ENCODE data around the gene PAX4.

Gene PAX4

DNA sequence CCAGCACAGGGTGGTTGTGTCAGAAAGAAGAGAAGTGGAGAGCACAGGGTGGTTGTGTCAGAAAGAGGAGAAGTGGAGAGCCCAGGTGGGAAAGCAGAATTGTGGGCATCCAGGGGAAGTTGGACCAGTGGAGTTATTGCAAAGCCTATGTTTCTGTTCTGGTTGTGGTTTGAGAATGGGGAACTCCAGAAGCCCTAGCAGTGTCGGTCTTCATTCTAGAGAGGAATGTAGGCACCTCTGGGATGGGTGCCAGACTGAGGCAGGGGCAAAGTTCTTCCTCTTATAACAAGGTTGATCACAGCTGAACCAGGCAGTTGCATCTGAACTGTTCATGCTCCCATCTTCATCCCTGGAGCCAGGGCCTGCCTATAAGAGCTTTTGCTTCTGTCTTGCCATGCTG lies 23.5 kb downstream of the PAX4 start:
- no peak overlapping the region for H3K18ac ChIP-seq (ENCODE audit: low read length)
- DNase-seq (ENCODE audit: low spot score), result no peak
- no peak overlapping the region for H3K4me3 ChIP-seq (ENCODE audit: low read length in 2 of 2)
- H2AK5ac ChIP-seq (ENCODE audit: low read depth, low read length), result no peak overlapping the region
- no peak overlapping the region for H3K4ac ChIP-seq (ENCODE audit: low read length)
- H3K27me3 ChIP-seq (ENCODE audit: control insufficient read depth in 3 of 3, insufficient read depth in 3 of 3, low read depth in 1 of 3, low read length in 3 of 3), result peaks cover 0 to 2% (median 2%) of the 10 kb centered on the region in 3 experiments
- no peak overlapping the region for H3K4me2 ChIP-seq (ENCODE audit: insufficient read depth, low read length, poor library complexity, severe bottlenecking)
- H4K8ac ChIP-seq (ENCODE audit: low read depth, low read length), result no peak overlapping the region
- no peak overlapping the region for H2BK15ac ChIP-seq (ENCODE audit: low read length)
- no peaks in the 10 kb centered on the region for H3K9me3 ChIP-seq (replicated peaks in 1 of 2; ENCODE audit: control insufficient read depth in 2 of 2, insufficient read depth in 1 of 2, low read depth in 1 of 2, low read length in 2 of 2)
- no peak overlapping the region for H2BK120ac ChIP-seq (ENCODE audit: low read depth, low read length)
- peaks cover 3% of the 10 kb centered on the region for H3K79me1 ChIP-seq (ENCODE audit: low read depth, low read length)
- H3K27ac ChIP-seq (replicated peaks; ENCODE audit: low read length), result no peak overlapping the region
- H4K91ac ChIP-seq (ENCODE audit: low read depth, low read length, poor library complexity), result no peak overlapping the region
- no CpG with 5 or more reads among the region's 1 CpG for WGBS, 2 donors (ENCODE audit: extremely low coverage in 2 of 2, insufficient read length in 2 of 2, insufficient replicate concordance in 1 of 2)
- peaks cover 14 to 26% of the 10 kb centered on the region in 2 donors for H3K36me3 ChIP-seq (replicated peaks in 1 of 2; ENCODE audit: control insufficient read depth in 2 of 2, insufficient read depth in 2 of 2, low read length in 2 of 2)
- H3K14ac ChIP-seq (ENCODE audit: low read length), result no peak overlapping the region
- no peaks in the 10 kb centered on the region for H3K4me1 ChIP-seq (ENCODE audit: control insufficient read depth in 2 of 2, insufficient read depth in 1 of 2, low read depth in 1 of 2, low read length in 2 of 2)
- H2AFZ ChIP-seq (ENCODE audit: low read length), result no peak overlapping the region
- H2BK12ac ChIP-seq (ENCODE audit: low read length), result no peak overlapping the region
- no peak overlapping the region for H2BK5ac ChIP-seq (ENCODE audit: low read length)
- H3K9ac ChIP-seq (ENCODE audit: low read depth, low read length, poor library complexity), result no peak overlapping the region
- H3K23ac ChIP-seq (ENCODE audit: low read depth, low read length, poor library complexity), result no peak overlapping the region

DNA sequence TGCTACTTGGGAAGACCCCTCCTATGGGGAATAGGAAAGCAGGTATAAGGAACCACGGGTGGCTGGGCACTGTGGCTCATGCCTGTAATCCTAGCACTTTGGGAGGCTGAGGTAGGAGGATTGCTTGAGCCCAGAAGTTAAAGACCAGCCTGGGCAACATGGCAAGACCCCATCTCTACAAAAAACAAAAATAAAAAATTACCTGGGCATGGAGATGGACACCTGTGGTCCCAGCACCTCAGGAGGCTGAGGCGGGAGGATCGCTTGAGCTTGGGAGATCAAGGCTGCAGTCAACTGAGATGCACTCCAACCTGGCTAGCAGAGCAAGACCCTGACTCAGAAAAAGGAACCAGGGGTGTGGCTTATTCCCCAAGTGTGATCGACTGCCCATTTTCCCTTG lies 25.4 kb downstream of the PAX4 start:
- DNase-seq (ENCODE audit: low spot score), result no peak
- Histone ChIP-seq H3K4ac (ENCODE audit: low read length) (no peak overlapping the region), H3K4me3 (ENCODE audit: low read length in 2 of 2) (no peak overlapping the region), H3K23ac (ENCODE audit: low read depth, low read length, poor library complexity) (no peak overlapping the region), H3K4me1 (ENCODE audit: control insufficient read depth in 2 of 2, insufficient read depth in 1 of 2, low read depth in 1 of 2, low read length in 2 of 2) (peaks cover 3 to 5% of the 10 kb centered on the region in 2 donors), H4K91ac (ENCODE audit: low read depth, low read length, poor library complexity) (no peak overlapping the region), H3K27me3 (ENCODE audit: control insufficient read depth in 3 of 3, insufficient read depth in 3 of 3, low read depth in 1 of 3, low read length in 3 of 3) (peaks cover 0 to 2% (median 0%) of the 10 kb centered on the region in 3 experiments), H3K14ac (ENCODE audit: low read length) (no peak overlapping the region), H3K36me3 (replicated peaks in 1 of 2; ENCODE audit: control insufficient read depth in 2 of 2, insufficient read depth in 2 of 2, low read length in 2 of 2) (peaks cover 16 to 30% of the 10 kb centered on the region in 2 donors), H2BK15ac (ENCODE audit: low read length) (no peak overlapping the region), H3K9ac (ENCODE audit: low read depth, low read length, poor library complexity) (no peak overlapping the region), H2AFZ (ENCODE audit: low read length) (no peak overlapping the region), H3K9me3 (replicated peaks in 1 of 2; ENCODE audit: control insufficient read depth in 2 of 2, insufficient read depth in 1 of 2, low read depth in 1 of 2, low read length in 2 of 2) (no peaks in the 10 kb centered on the region), H2BK120ac (ENCODE audit: low read depth, low read length) (no peak overlapping the region), H4K8ac (ENCODE audit: low read depth, low read length) (no peak overlapping the region), H2BK12ac (ENCODE audit: low read length) (no peak overlapping the region), H2BK5ac (ENCODE audit: low read length) (no peak overlapping the region), H3K4me2 (ENCODE audit: insufficient read depth, low read length, poor library complexity, severe bottlenecking) (no peak overlapping the region), H3K18ac (ENCODE audit: low read length) (no peak overlapping the region), H2AK5ac (ENCODE audit: low read depth, low read length) (no peak overlapping the region), H3K79me1 (ENCODE audit: low read depth, low read length) (peaks cover 3% of the 10 kb centered on the region), H3K27ac (replicated peaks; ENCODE audit: low read length) (no peak overlapping the region)
- WGBS, 2 donors (ENCODE audit: extremely low coverage in 2 of 2, insufficient read length in 2 of 2, insufficient replicate concordance in 1 of 2), result no CpG with 5 or more reads among the region's 4 CpGs

DNA sequence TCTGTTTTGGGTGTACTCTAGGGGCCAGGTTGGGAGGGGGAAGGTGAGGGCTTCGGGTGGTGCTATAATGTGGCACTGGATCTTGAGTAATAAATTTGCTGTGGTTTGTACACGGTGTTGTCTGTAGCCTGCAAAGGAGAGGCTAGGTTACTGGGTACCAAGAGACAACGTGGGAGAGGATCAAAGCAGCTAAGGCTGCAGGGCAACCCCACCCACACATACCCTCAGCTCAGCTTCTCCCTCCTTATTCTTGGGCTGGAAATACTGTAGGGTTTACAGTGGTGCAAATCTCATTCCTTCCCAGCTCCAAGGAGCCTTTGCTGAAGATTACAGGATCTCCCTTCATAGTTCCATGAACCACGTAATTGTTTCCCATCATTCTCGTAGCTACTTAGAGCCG lies 26.4 kb downstream of the PAX4 start:
- H3K18ac ChIP-seq (ENCODE audit: low read length), result no peak overlapping the region
- no peak overlapping the region for H3K23ac ChIP-seq (ENCODE audit: low read depth, low read length, poor library complexity)
- H3K14ac ChIP-seq (ENCODE audit: low read length), result no peak overlapping the region
- peaks cover 16 to 30% of the 10 kb centered on the region in 2 donors for H3K36me3 ChIP-seq (replicated peaks in 1 of 2; ENCODE audit: control insufficient read depth in 2 of 2, insufficient read depth in 2 of 2, low read length in 2 of 2)
- no peak overlapping the region for H2BK12ac ChIP-seq (ENCODE audit: low read length)
- H3K9ac ChIP-seq (ENCODE audit: low read depth, low read length, poor library complexity), result no peak overlapping the region
- H4K91ac ChIP-seq (ENCODE audit: low read depth, low read length, poor library complexity), result no peak overlapping the region
- no peak for DNase-seq (ENCODE audit: low spot score)
- no peak overlapping the region for H3K4me3 ChIP-seq (ENCODE audit: low read length in 2 of 2)
- no peak overlapping the region for H2BK5ac ChIP-seq (ENCODE audit: low read length)
- no peak overlapping the region for H3K4me2 ChIP-seq (ENCODE audit: insufficient read depth, low read length, poor library complexity, severe bottlenecking)
- H3K27me3 ChIP-seq (ENCODE audit: control insufficient read depth in 3 of 3, insufficient read depth in 3 of 3, low read depth in 1 of 3, low read length in 3 of 3), result peaks cover 0 to 4% (median 0%) of the 10 kb centered on the region in 3 experiments
- WGBS, 2 donors (ENCODE audit: extremely low coverage in 2 of 2, insufficient read length in 2 of 2, insufficient replicate concordance in 1 of 2), result no CpG with 5 or more reads among the region's 6 CpGs
- no peak overlapping the region for H2AFZ ChIP-seq (ENCODE audit: low read length)
- no peak overlapping the region for H2AK5ac ChIP-seq (ENCODE audit: low read depth, low read length)
- H2BK120ac ChIP-seq (ENCODE audit: low read depth, low read length), result no peak overlapping the region
- H3K9me3 ChIP-seq (replicated peaks in 1 of 2; ENCODE audit: control insufficient read depth in 2 of 2, insufficient read depth in 1 of 2, low read depth in 1 of 2, low read length in 2 of 2), result no peaks in the 10 kb centered on the region
- no peak overlapping the region for H3K27ac ChIP-seq (replicated peaks; ENCODE audit: low read length)
- H3K4me1 ChIP-seq (ENCODE audit: control insufficient read depth in 2 of 2, insufficient read depth in 1 of 2, low read depth in 1 of 2, low read length in 2 of 2), result peaks cover 3 to 5% of the 10 kb centered on the region in 2 donors
- H3K79me1 ChIP-seq (ENCODE audit: low read depth, low read length), result peaks cover 3% of the 10 kb centered on the region
- H4K8ac ChIP-seq (ENCODE audit: low read depth, low read length), result no peak overlapping the region
- no peak overlapping the region for H2BK15ac ChIP-seq (ENCODE audit: low read length)
- no peak overlapping the region for H3K4ac ChIP-seq (ENCODE audit: low read length)

DNA sequence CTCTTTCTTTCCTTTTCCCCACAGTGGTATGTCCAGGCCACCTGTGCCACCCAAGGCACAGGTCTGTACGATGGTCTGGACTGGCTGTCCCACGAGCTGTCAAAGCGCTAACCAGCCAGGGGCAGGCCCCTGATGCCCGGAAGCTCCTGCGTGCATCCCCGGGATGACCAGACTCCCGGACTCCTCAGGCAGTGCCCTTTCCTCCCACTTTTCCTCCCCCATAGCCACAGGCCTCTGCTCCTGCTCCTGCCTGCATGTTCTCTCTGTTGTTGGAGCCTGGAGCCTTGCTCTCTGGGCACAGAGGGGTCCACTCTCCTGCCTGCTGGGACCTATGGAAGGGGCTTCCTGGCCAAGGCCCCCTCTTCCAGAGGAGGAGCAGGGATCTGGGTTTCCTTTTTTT lies 26.8 kb downstream of the PAX4 start:
- Histone ChIP-seq H2AK5ac (ENCODE audit: low read depth, low read length) (no peak overlapping the region), H3K18ac (ENCODE audit: low read length) (no peak overlapping the region), H3K27me3 (ENCODE audit: control insufficient read depth in 3 of 3, insufficient read depth in 3 of 3, low read depth in 1 of 3, low read length in 3 of 3) (peaks cover 0 to 4% (median 0%) of the 10 kb centered on the region in 3 experiments), H3K4me3 (ENCODE audit: low read length in 2 of 2) (no peak overlapping the region), H3K4ac (ENCODE audit: low read length) (no peak overlapping the region), H2AFZ (ENCODE audit: low read length) (no peak overlapping the region), H3K9ac (ENCODE audit: low read depth, low read length, poor library complexity) (no peak overlapping the region), H2BK12ac (ENCODE audit: low read length) (no peak overlapping the region), H3K4me1 (ENCODE audit: control insufficient read depth in 2 of 2, insufficient read depth in 1 of 2, low read depth in 1 of 2, low read length in 2 of 2) (peaks cover 3 to 5% of the 10 kb centered on the region in 2 donors), H2BK120ac (ENCODE audit: low read depth, low read length) (no peak overlapping the region), H3K9me3 (replicated peaks in 1 of 2; ENCODE audit: control insufficient read depth in 2 of 2, insufficient read depth in 1 of 2, low read depth in 1 of 2, low read length in 2 of 2) (no peaks in the 10 kb centered on the region), H4K8ac (ENCODE audit: low read depth, low read length) (no peak overlapping the region), H3K79me1 (ENCODE audit: low read depth, low read length) (peaks cover 3% of the 10 kb centered on the region), H3K14ac (ENCODE audit: low read length) (no peak overlapping the region), H3K23ac (ENCODE audit: low read depth, low read length, poor library complexity) (no peak overlapping the region), H3K27ac (replicated peaks; ENCODE audit: low read length) (no peak overlapping the region), H4K91ac (ENCODE audit: low read depth, low read length, poor library complexity) (no peak overlapping the region), H3K4me2 (ENCODE audit: insufficient read depth, low read length, poor library complexity, severe bottlenecking) (no peak overlapping the region), H2BK5ac (ENCODE audit: low read length) (no peak overlapping the region), H2BK15ac (ENCODE audit: low read length) (no peak overlapping the region), H3K36me3 (replicated peaks in 1 of 2; ENCODE audit: control insufficient read depth in 2 of 2, insufficient read depth in 2 of 2, low read length in 2 of 2) (peaks cover 16 to 30% of the 10 kb centered on the region in 2 donors)
- WGBS, 2 donors (ENCODE audit: extremely low coverage in 2 of 2, insufficient read length in 2 of 2, insufficient replicate concordance in 1 of 2), result no CpG with 5 or more reads among the region's 7 CpGs
- DNase-seq (ENCODE audit: low spot score), result no peak
